HepG2 (cell line): ENCODE results near the gene GTF2H1. TPM values are rescaled to one million over a fixed set of nuclear protein-coding genes. Genes with fewer than 3 reads are reported as not detected.

ENCODE experiments used
- BCL6 ChIP-seq: IDR thresholded peaks from 2 replicates; pipeline ENCODE4 v1.6.1; 2016; ENCODE audit warnings: missing genetic modification reagents, missing compliant biosample characterization
- EHMT2 ChIP-seq: fragments of 200-600 bp; sonication (generic); IDR thresholded peaks from 2 replicates; pipeline ENCODE4 v1.7.0; 2017; ENCODE audit warnings: antibody characterized with exemption, low read depth, low read length, borderline replicate concordance
- EP300 ChIP-seq, 3 experiments: sonication (generic) in 1 of 3; formaldehyde crosslinking in 1 of 3; IDR thresholded peaks; 2 replicates each; pipeline versions ENCODE4 v1.5.1 to v1.6.1; 2011 to 2020; ENCODE audit warnings: low read depth in 2 of 3, low read length in 2 of 3, borderline replicate concordance in 1 of 3, improper control_type of control experiment in 1 of 3, mild to moderate bottlenecking in 1 of 3, missing genetic modification reagents in 1 of 3, moderate library complexity in 1 of 3
- ESRRA ChIP-seq: sonication (generic); formaldehyde crosslinking; IDR thresholded peaks from 2 replicates; pipeline ENCODE4 v1.5.1; 2020; ENCODE audit warnings: mild to moderate bottlenecking, low read depth, missing genetic modification reagents
- HNF4G ChIP-seq, 2 experiments: sonication (generic) in 1 of 2; formaldehyde crosslinking in 1 of 2; IDR thresholded peaks; 2 replicates each; pipeline versions ENCODE4 v1.4.0 to v1.6.1; 2011 to 2020; ENCODE audit warnings: borderline replicate concordance in 2 of 2, low read depth in 2 of 2, mild to moderate bottlenecking in 2 of 2, low read length in 1 of 2, missing genetic modification reagents in 1 of 2, moderate library complexity in 1 of 2
- NFRKB ChIP-seq: fragments of 450-650 bp; IDR thresholded peaks from 2 replicates; pipeline ENCODE4 v1.6.1; 2017
- NR3C1 ChIP-seq: sonication (generic); formaldehyde crosslinking; IDR thresholded peaks from 2 replicates; pipeline ENCODE4 v1.4.0; 2020; ENCODE audit warnings: missing genetic modification reagents
- POLR2A ChIP-seq, 2 experiments: IDR thresholded peaks; 2 replicates each; pipeline ENCODE4 v1.6.1; 2011; ENCODE audit warnings: low read depth in 2 of 2, low read length in 2 of 2, mild to moderate bottlenecking in 1 of 2, moderate library complexity in 1 of 2; ENCODE audit not compliant: insufficient read depth in 1 of 2
- RBFOX2 ChIP-seq: fragments of 200-400 bp; formaldehyde crosslinking; IDR thresholded peaks from 2 replicates; pipeline ENCODE4 v1.6.1; 2017; ENCODE audit warnings: low read depth, mild to moderate bottlenecking, low read length
- RFX1 ChIP-seq: fragments of 450-650 bp; IDR thresholded peaks from 2 replicates; pipeline ENCODE4 v1.6.1; 2017
- XBP1 ChIP-seq: sonication (generic); formaldehyde crosslinking; IDR thresholded peaks from 2 replicates; pipeline ENCODE4 v1.5.0; 2020; ENCODE audit warnings: missing genetic modification reagents
- ZNF543 ChIP-seq: sonication (generic); formaldehyde crosslinking; IDR thresholded peaks from 2 replicates; pipeline ENCODE4 v1.4.0; 2020; ENCODE audit warnings: mild to moderate bottlenecking, missing genetic modification reagents
- ZNF567 ChIP-seq: sonication (generic); formaldehyde crosslinking; IDR thresholded peaks from 2 replicates; pipeline ENCODE4 v1.8.1; 2023; ENCODE audit warnings: mild to moderate bottlenecking, missing genetic modification reagents, borderline replicate concordance
- ZSCAN31 ChIP-seq: sonication (generic); formaldehyde crosslinking; IDR thresholded peaks from 2 replicates; pipeline ENCODE4 v1.5.0; 2020; ENCODE audit warnings: low read depth, mild to moderate bottlenecking, missing genetic modification reagents
- polyA plus RNA-seq, 8 experiments: library from polyadenylated mRNA; depleted of rRNA in 3 of 8; stranded (reverse) in 7 of 8; unstranded in 1 of 8; fragments of >200 nt; fragmentation: Illumina TruSeq in 4 of 8; extraction: Trizol in 4 of 8; gene quantifications; 2 replicates each; pipeline versions ENCODE4 v1.2.1 to v1.2.3, GENCODE V29; 2011 to 2016; ENCODE audit warnings: low read depth in 4 of 8, missing spikeins in 1 of 8, mixed read lengths in 1 of 8; ENCODE audit not compliant: insufficient read depth in 1 of 8
- total RNA-seq, 5 experiments: library from RNA; depleted of rRNA; stranded (reverse); fragments of >200 nt; fragmentation: Illumina TruSeq; extraction: Trizol; gene quantifications; 2 replicates each; pipeline ENCODE4 v1.2.3, GENCODE V29; 2016; ENCODE audit warnings: low read depth in 1 of 5
- TF ChIP-seq, protein P1 (sequence below): sonication (generic); formaldehyde crosslinking; IDR thresholded peaks from 2 replicates; pipeline ENCODE4 v1.4.0; 2020; ENCODE audit warnings: mild to moderate bottlenecking, missing genetic modification reagents
- TF ChIP-seq, protein P2 (sequence below): sonication (generic); formaldehyde crosslinking; IDR thresholded peaks from 2 replicates; pipeline ENCODE4 v1.8.1; 2023; ENCODE audit warnings: mild to moderate bottlenecking, missing genetic modification reagents

Gene GTF2H1
- total and polyA plus RNA-seq, 2 of the 13 experiments (the other 11 are each of a cell fraction or from before 2014, with no cell fraction given) = 15.7 to 51.4 TPM

DNA sequence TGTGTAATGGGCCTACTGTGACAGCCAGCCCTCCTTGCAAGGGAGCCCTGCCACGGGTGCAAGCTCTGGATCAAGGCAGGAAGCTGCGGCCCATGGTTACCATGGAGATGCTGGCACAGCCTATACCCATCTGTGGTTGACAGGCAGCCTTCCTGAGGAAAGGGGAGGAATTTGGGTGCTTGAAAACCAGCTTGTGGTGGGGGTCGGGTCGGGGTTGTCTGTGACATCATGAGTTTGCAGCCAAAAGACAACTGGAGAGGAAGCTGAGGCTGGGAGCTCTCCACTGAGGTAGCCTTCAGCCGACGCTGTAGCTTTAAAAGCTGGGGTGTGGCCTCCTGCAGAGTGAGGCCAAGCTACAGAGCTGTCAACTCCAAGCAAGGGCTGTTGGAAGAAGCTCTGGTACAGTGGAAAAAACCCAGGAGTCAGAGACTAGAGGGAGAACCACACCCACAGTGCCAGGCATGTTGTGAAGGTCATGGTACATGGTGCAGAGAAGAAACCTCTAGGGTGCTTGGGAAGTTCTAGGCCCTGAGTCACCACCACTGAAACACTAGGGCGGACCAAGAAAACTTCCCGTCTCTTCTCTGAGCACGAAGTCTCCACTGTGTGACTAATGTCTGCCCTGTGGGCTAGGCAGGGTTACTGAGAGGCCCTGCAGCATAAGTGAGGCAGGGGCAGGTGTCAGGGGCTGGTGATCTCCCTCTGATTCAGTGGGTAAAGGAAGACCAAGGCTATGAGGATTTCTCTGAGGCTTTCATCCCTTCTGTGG lies 61.2 kb downstream of the GTF2H1 start (continued):
- TF ChIP-seq, protein P1, sequence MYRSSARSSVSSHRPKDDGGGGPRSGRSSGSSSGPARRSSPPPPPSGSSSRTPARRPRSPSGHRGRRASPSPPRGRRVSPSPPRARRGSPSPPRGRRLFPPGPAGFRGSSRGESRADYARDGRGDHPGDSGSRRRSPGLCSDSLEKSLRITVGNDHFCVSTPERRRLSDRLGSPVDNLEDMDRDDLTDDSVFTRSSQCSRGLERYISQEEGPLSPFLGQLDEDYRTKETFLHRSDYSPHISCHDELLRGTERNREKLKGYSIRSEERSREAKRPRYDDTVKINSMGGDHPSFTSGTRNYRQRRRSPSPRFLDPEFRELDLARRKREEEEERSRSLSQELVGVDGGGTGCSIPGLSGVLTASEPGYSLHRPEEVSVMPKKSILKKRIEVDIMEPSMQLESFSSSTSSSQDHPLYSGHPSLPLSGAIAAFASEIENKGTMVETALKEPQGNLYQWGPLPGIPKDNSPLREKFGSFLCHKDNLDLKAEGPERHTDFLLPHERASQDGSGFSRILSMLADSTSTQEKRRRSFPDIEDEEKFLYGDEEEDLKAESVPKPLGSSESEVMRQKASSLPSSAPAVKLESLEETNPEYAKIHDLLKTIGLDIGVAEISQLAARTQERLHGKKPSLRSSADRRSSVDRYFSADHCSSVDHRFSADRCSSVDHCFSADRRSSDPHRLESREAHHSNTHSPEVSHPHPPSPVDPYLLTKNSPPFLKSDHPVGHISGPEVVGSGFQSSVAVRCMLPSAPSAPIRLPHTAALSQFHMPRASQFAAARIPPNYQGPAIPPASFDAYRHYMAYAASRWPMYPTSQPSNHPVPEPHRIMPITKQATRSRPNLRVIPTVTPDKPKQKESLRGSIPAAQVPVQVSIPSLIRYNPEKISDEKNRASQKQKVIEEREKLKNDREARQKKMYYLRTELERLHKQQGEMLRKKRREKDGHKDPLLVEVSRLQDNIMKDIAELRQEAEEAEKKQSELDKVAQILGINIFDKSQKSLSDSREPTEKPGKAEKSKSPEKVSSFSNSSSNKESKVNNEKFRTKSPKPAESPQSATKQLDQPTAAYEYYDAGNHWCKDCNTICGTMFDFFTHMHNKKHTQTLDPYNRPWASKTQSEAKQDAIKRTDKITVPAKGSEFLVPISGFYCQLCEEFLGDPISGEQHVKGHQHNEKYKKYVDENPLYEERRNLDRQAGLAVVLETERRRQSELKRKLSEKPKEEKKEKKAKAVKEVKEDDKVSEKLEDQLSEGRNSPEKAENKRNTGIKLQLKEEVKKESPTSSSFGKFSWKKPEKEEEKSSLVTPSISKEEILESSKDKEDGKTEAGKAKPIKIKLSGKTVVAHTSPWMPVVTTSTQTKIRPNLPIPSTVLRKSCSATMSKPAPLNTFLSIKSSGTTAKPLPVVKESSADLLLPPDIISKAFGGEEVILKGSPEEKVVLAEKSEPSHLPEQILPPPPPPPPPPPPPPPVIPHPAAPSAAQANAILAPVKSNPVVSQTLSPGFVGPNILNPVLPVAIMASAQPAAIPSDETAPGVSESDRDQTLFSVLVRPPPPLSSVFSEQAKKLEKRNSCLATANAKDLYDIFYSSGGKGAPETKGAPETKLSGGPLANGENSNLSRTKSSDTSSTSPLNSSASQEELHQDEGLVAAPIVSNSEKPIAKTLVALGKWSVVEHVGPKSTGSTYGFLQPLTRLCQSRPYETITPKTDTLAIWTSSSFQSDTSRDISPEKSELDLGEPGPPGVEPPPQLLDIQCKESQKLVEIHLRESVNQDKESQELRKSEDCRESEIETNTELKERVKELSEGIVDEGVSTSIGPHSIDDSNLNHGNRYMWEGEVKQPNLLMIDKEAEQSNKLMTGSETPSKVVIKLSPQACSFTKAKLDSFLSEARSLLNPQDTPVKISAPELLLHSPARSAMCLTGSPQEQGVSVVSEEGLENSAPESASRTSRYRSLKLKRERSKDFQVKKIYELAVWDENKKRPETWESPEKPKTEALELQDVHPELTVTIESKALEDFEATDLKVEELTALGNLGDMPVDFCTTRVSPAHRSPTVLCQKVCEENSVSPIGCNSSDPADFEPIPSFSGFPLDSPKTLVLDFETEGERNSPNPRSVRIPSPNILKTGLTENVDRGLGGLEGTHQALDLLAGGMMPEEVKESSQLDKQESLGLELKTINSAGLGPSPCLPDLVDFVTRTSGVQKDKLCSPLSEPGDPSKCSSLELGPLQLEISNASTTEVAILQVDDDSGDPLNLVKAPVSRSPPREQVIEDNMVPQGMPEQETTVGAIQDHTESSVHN (CRISPR knock-in tag) = 0 out of 2 replicates have a peak, but pooled peaks have one; percentile 67
- TF ChIP-seq NFRKB = no peak
- no peak for TF ChIP-seq XBP1 (CRISPR knock-in tag)
- peak; percentile 60 for TF ChIP-seq RFX1
- no peak for TF ChIP-seq EHMT2
- TF ChIP-seq RBFOX2 = no peak
- TF ChIP-seq POLR2A (IDR thresholded peaks at IDR 0.05; ENCODE audit: insufficient read depth in 1 of 2, low read depth in 2 of 2, low read length in 2 of 2) = peak in 1 of 2 experiments; percentile 28; a peak in 2 of 4 replicates
- no peak for TF ChIP-seq NR3C1 (CRISPR knock-in tag)
- TF ChIP-seq HNF4G (IDR thresholded peaks at IDR 0.05; ENCODE audit: borderline replicate concordance, low read depth, low read length) = 0 out of 2 replicates have a peak, but pooled peaks have one; percentile 4
- no peak for TF ChIP-seq HNF4G (CRISPR knock-in tag; IDR thresholded peaks at IDR 0.05; ENCODE audit: borderline replicate concordance, low read depth)
- TF ChIP-seq BCL6 (CRISPR knock-in tag) = 0 out of 2 replicates have a peak, but pooled peaks have one; percentile 25
- TF ChIP-seq ZSCAN31 = no peak
- TF ChIP-seq, protein P2, sequence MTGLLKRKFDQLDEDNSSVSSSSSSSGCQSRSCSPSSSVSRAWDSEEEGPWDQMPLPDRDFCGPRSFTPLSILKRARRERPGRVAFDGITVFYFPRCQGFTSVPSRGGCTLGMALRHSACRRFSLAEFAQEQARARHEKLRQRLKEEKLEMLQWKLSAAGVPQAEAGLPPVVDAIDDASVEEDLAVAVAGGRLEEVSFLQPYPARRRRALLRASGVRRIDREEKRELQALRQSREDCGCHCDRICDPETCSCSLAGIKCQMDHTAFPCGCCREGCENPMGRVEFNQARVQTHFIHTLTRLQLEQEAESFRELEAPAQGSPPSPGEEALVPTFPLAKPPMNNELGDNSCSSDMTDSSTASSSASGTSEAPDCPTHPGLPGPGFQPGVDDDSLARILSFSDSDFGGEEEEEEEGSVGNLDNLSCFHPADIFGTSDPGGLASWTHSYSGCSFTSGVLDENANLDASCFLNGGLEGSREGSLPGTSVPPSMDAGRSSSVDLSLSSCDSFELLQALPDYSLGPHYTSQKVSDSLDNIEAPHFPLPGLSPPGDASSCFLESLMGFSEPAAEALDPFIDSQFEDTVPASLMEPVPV (CRISPR knock-in tag) = no peak
- TF ChIP-seq EP300 (IDR thresholded peaks at IDR 0.05; ENCODE audit: low read depth in 2 of 2, low read length in 2 of 2) = peak in 1 of 2 experiments; percentile 47; a peak in 1 of 4 replicates
- no peak for TF ChIP-seq EP300 (CRISPR knock-in tag; IDR thresholded peaks at IDR 0.05; ENCODE audit: borderline replicate concordance)
- TF ChIP-seq ESRRA = no peak
- 0 out of 2 replicates have a peak, but pooled peaks have one; percentile 6 for TF ChIP-seq ZNF543 (CRISPR knock-in tag)
- TF ChIP-seq ZNF567 (CRISPR knock-in tag) = 0 out of 2 replicates have a peak, but pooled peaks have one; percentile 30
